CD14-positive monocyte (primary cell): ENCODE measurements around the gene AVP. TPM values are rescaled to one million over a fixed set of nuclear protein-coding genes. Genes with fewer than 3 reads are reported as not detected.
"Not testable (repeated sequence)": the region's sequence is repeated elsewhere in the genome, so short reads cannot be mapped to it uniquely, and the experiment has no call there.

Experiments used
- DNase-seq, 3 donors: peaks; one replicate each; pipeline ENCODE4 v3.0.0-alpha.2; 2011 to 2022
- H2AFZ ChIP-seq: 2 replicates; pipeline ENCODE4 v1.6.0; 2012; ENCODE audit warnings: mild to moderate bottlenecking, low read depth, low read length, inconsistent platforms; ENCODE audit not compliant: insufficient read depth, poor library complexity, severe bottlenecking
- H3K27ac ChIP-seq, 2 donors: 1 replicate in 1 of 2; 2 replicates in 1 of 2; pipeline ENCODE4 v1.5.1; 2012 to 2013; ENCODE audit warnings: low read length in 2 of 2, control low read depth in 1 of 2, inconsistent platforms in 1 of 2, low read depth in 1 of 2, mild to moderate bottlenecking in 1 of 2
- H3K27me3 ChIP-seq, 2 donors: one replicate each; pipeline versions ENCODE4 v1.6.0 to v1.6.1; 2011 to 2013; ENCODE audit warnings: low read length in 2 of 2; ENCODE audit not compliant: control insufficient read depth in 2 of 2, insufficient read depth in 2 of 2
- H3K36me3 ChIP-seq, 2 donors: replicated peaks in 1 of 2; 1 replicate in 1 of 2; 2 replicates in 1 of 2; pipeline versions ENCODE4 v1.5.1 to v1.6.1; 2012 to 2013; ENCODE audit warnings: low read length in 2 of 2, control low read depth in 1 of 2, inconsistent platforms in 1 of 2, mild to moderate bottlenecking in 1 of 2; ENCODE audit not compliant: insufficient read depth in 2 of 2, control insufficient read depth in 1 of 2
- H3K4me1 ChIP-seq, 2 donors: 1 replicate in 1 of 2; 2 replicates in 1 of 2; pipeline versions ENCODE4 v1.5.1 to v1.6.1; 2012 to 2013; ENCODE audit warnings: low read length in 2 of 2, control low read depth in 1 of 2, inconsistent platforms in 1 of 2, mild to moderate bottlenecking in 1 of 2, moderate library complexity in 1 of 2; ENCODE audit not compliant: insufficient read depth in 2 of 2, control insufficient read depth in 1 of 2
- H3K4me2 ChIP-seq: replicated peaks from 2 replicates; pipeline ENCODE3; 2012; ENCODE audit warnings: low read length, moderate library complexity, mild to moderate bottlenecking; ENCODE audit not compliant: poor library complexity, severe bottlenecking; ENCODE audit errors: extremely low read depth
- H3K4me3 ChIP-seq, 3 experiments: fragments of 200-600 bp in 1 of 3; sonication (generic) in 1 of 3; replicated peaks in 1 of 3; 1 replicate in 2 of 3; 2 replicates in 1 of 3; pipeline ENCODE4 v1.5.1; 2011 to 2013; ENCODE audit warnings: low read length in 3 of 3, mild to moderate bottlenecking in 3 of 3, control low read depth in 2 of 3, low read depth in 2 of 3, inconsistent platforms in 1 of 3, moderate library complexity in 1 of 3
- H3K79me2 ChIP-seq: 2 replicates; pipeline ENCODE4 v1.6.0; 2012; ENCODE audit warnings: mild to moderate bottlenecking, control low read depth, inconsistent platforms, low read length, moderate library complexity; ENCODE audit not compliant: insufficient read depth
- H3K9ac ChIP-seq: 2 replicates; pipeline ENCODE4 v1.6.0; 2017; ENCODE audit warnings: low read length, mild to moderate bottlenecking; ENCODE audit not compliant: insufficient read depth, poor library complexity, severe bottlenecking
- H3K9me3 ChIP-seq, 2 donors: replicated peaks in 1 of 2; 1 replicate in 1 of 2; 2 replicates in 1 of 2; pipeline versions ENCODE4 v1.5.1 to v1.6.1; 2012 to 2013; ENCODE audit warnings: low read length in 2 of 2, control low read depth in 1 of 2; ENCODE audit not compliant: control insufficient read depth in 1 of 2, insufficient read depth in 1 of 2
- H4K20me1 ChIP-seq: 2 replicates; pipeline ENCODE4 v1.6.0; 2012; ENCODE audit warnings: mild to moderate bottlenecking, low read length, control low read depth, moderate library complexity; ENCODE audit not compliant: insufficient read depth
- H3K27ac Mint-ChIP-seq, 7 donors: one replicate each; pipeline ENCODE4 v1.8.0; 2020; ENCODE audit warnings: mild to moderate bottlenecking in 7 of 7, mixed read lengths in 7 of 7, moderate library complexity in 6 of 7, inconsistent platforms in 2 of 7
- H3K27me3 Mint-ChIP-seq, 3 donors: one replicate each; pipeline ENCODE4 v1.8.0; 2021 to 2022; ENCODE audit warnings: low read depth in 3 of 3, mild to moderate bottlenecking in 3 of 3, mixed read lengths in 3 of 3, moderate library complexity in 3 of 3, inconsistent platforms in 1 of 3
- H3K36me3 Mint-ChIP-seq, 2 donors: one replicate each; pipeline ENCODE4 v1.8.0; 2020; ENCODE audit warnings: mixed read lengths in 2 of 2, inconsistent platforms in 1 of 2, mild to moderate bottlenecking in 1 of 2
- H3K4me1 Mint-ChIP-seq: one replicate; pipeline ENCODE4 v1.8.0; 2020; ENCODE audit warnings: mild to moderate bottlenecking, mixed read lengths
- H3K4me3 Mint-ChIP-seq, 2 donors: one replicate each; pipeline ENCODE4 v1.8.0; 2020; ENCODE audit warnings: mild to moderate bottlenecking in 2 of 2, mixed read lengths in 2 of 2, moderate library complexity in 1 of 2
- H3K9me3 Mint-ChIP-seq, 7 donors: one replicate each; pipeline ENCODE4 v1.8.0; 2020 to 2022; ENCODE audit warnings: mixed read lengths in 7 of 7, mild to moderate bottlenecking in 6 of 7, moderate library complexity in 6 of 7, inconsistent platforms in 2 of 7
- CTCF ChIP-seq: fragments of 200-600 bp; IDR thresholded peaks from one replicate; pipeline ENCODE4 v1.8.0; 2022; ENCODE audit warnings: antibody characterized with exemption, mild to moderate bottlenecking
- WGBS: methylation state at CpG from one replicate; pipeline ENCODE4 v1.1.5; 2013; ENCODE audit warnings: missing lambda C conversion rate; ENCODE audit not compliant: insufficient coverage; 5-methylcytosine and 5-hydroxymethylcytosine counted together
- intact Hi-C, 2 donors: fragments of 100-400 bp; cut with micrococcal nuclease; formaldehyde crosslinking; loops; one replicate each; pipeline versions ENCODE4 v1.15.0 to v1.15.1; 2023
- polyA plus RNA-seq, 3 donors: library from polyadenylated mRNA; depleted of rRNA in 1 of 3; unstranded in 2 of 3; stranded (reverse) in 1 of 3; fragments of 300-500 nt in 2 of 3; fragments of >200 nt in 1 of 3; fragmentation: Illumina TruSeq in 2 of 3; gene quantifications; 1 replicate in 2 of 3; 2 replicates in 1 of 3; pipeline ENCODE4 v1.2.3, GENCODE V29; 2012 to 2021

Gene AVP
- polyA plus RNA-seq, 3 donors, result not detected

GRCh38 chr20:3119044-3119443 is 34.5 kb upstream of the AVP start:
- Histone ChIP-seq H3K4me1 (peaks cover 2 to 4% of the 10 kb centered on the region in 2 donors), H2AFZ (no peak overlapping the region), H3K79me2 (no peaks in the 10 kb centered on the region), H3K27me3 (no peaks in the 10 kb centered on the region), H3K4me2 (no peak overlapping the region), H3K4me3 (no peak overlapping the region), H4K20me1 (peaks cover 26% of the 10 kb centered on the region), H3K36me3 (peaks cover 33 to 60% of the 10 kb centered on the region in 2 donors), H3K9ac (no peak overlapping the region), H3K27ac (no peak overlapping the region), H3K9me3 (peaks cover 19 to 20% of the 10 kb centered on the region in 2 donors)
- Mint-ChIP-seq H3K4me3 (no peak overlapping the region), H3K9me3 (peaks cover 13 to 22% (median 18%) of the 10 kb centered on the region in 7 donors), H3K36me3 (peaks cover 51 to 66% of the 10 kb centered on the region in 2 donors), H3K27me3 (peaks cover 0 to 2% (median 0%) of the 10 kb centered on the region in 3 donors), H3K4me1 (peaks cover 9% of the 10 kb centered on the region), H3K27ac (peak overlapping the region in 1 of 7 donors; percentile 21)
- TF ChIP-seq CTCF, result no peak
- intact Hi-C loops, result loop anchor here (5.0 kb wide), 2 partner anchors 67 to 198 kb away; no protein-coding TSS in a partner anchor
- 86% methylated on average over 3 of the region's 5 CpGs for WGBS
- DNase-seq, result no peak

GRCh38 chr20:3117839-3118379 is 33.4 kb upstream of the AVP start:
- peak; percentile 83 for TF ChIP-seq CTCF
- peaks cover 9 to 10% of the 10 kb centered on the region in 2 donors for H3K4me1 ChIP-seq
- H3K36me3 Mint-ChIP-seq, result peaks cover 51 to 65% of the 10 kb centered on the region in 2 donors
- not testable (repeated sequence) for H3K27ac ChIP-seq, H2AFZ ChIP-seq, H3K79me2 ChIP-seq, H3K27me3 ChIP-seq, H3K4me2 ChIP-seq, H3K27me3 Mint-ChIP-seq
- peaks cover 26% of the 10 kb centered on the region for H4K20me1 ChIP-seq
- peak overlapping the region; percentile 39 to 53 for H3K4me3 Mint-ChIP-seq
- intact Hi-C loops, result loop anchor here (5.0 kb wide), 2 partner anchors 66 to 199 kb away; no protein-coding TSS in a partner anchor
- peak overlapping the region in 1 of 3 experiments; percentile 11 for H3K4me3 ChIP-seq
- DNase-seq, result peak; percentile 54 to 57 (median 56)
- peak overlapping the region in 2 of 7 donors; percentile 42 to 56 for H3K27ac Mint-ChIP-seq
- H3K9me3 Mint-ChIP-seq, result peaks cover 4 to 10% (median 8%) of the 10 kb centered on the region in 7 donors
- peak overlapping the region; percentile 15 for H3K9ac ChIP-seq
- H3K4me1 Mint-ChIP-seq, result peaks cover 15% of the 10 kb centered on the region
- H3K36me3 ChIP-seq, result peaks cover 24 to 52% of the 10 kb centered on the region in 2 donors
- H3K9me3 ChIP-seq, result peaks cover 8 to 10% of the 10 kb centered on the region in 2 donors
- no CpG with 5 or more reads among the region's 14 CpGs for WGBS
